ENCODE results near the gene KCTD8.

The KCTD8 gene

DNA sequence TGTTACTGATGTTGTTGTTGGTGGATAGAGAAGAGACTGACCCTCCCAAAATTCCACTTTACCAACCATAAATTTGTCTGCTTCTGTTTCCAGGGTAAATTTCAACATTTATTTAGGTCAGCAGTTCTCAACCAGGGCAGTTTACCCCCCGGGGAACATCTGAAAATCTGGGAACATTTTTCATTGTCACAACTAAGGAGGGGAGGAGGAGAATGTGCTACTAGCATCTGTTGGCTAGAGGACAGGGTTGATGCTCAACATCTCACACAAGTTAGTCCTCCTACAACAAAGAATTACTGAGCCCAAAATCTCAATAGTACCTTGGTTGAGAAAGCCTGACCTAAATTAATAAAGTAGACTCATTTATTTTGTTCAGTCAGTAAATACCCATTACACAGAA lies 25.7 kb downstream of the KCTD8 start:
- ChIA-PET CTCF (no interaction called here), POLR2A (no interaction called here)
- H3K4me3 ChIP-seq (ENCODE audit: low read depth, low read length), result no peak overlapping the region
- TF ChIP-seq, protein P1, sequence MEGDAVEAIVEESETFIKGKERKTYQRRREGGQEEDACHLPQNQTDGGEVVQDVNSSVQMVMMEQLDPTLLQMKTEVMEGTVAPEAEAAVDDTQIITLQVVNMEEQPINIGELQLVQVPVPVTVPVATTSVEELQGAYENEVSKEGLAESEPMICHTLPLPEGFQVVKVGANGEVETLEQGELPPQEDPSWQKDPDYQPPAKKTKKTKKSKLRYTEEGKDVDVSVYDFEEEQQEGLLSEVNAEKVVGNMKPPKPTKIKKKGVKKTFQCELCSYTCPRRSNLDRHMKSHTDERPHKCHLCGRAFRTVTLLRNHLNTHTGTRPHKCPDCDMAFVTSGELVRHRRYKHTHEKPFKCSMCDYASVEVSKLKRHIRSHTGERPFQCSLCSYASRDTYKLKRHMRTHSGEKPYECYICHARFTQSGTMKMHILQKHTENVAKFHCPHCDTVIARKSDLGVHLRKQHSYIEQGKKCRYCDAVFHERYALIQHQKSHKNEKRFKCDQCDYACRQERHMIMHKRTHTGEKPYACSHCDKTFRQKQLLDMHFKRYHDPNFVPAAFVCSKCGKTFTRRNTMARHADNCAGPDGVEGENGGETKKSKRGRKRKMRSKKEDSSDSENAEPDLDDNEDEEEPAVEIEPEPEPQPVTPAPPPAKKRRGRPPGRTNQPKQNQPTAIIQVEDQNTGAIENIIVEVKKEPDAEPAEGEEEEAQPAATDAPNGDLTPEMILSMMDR (IDR thresholded peaks at IDR 0.05; ENCODE audit: insufficient read depth, low read length, missing control alignments), result no peak
- no peak for DNase-seq (ENCODE audit: low read depth, low spot score)

DNA sequence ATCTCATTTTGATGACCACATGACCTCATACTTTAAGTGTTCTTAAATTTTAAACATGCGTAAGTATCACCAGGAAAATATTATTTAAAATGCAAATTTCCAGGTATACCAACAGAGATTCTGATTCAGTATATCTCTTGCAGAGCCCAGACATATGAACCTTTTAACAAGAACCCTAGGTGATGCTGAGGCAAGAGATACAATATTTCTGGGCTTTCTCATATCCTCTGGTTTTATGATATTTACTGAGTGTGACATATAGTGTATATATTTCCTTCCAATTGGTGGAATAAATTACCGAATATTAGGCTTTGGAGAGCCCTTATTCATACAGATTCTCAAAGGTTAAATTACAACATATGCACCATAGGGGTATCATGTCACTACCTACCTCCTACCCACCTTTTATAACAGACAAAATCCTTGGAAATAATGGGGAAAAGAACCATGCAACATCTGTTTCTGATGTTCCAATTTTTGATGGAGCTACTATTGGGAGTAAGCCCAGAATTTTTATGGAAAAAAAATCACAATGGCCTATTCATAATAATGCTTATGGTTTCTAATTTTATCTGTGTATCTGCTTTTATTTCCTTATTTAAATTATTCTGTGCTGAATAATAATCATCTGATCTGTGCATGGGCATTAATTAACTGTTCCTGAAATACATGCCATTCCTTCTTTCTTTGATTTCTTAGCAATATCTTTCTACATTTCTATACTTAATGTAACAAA lies 27.1 kb downstream of the KCTD8 start:
- DNase-seq (ENCODE audit: low read depth, low spot score), result no peak
- CTCF ChIA-PET, result no interaction called here
- no peak overlapping the region for H3K4me3 ChIP-seq (ENCODE audit: low read depth, low read length)

DNA sequence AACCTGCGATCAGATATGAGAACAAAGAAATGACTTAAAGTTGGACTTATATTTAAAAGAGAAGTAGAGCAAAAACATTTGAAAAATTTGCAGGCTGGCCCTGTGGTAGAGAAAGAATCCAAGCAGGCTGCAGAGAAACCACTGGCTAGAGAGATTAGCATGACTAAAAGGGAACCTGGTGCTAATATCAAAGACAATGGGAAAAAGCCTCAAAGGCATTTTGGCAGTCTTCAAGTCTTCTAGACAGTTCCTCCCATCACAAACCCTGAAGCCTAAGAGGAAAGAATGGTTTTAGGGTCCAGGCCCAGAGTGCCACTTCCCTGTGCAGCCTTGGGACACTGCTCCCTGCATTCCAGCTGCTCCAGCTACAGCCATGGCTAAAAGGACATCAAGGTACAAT lies 33.4 kb downstream of the KCTD8 start:
- ChIA-PET POLR2A (no interaction called here), CTCF (no interaction called here)
- TF ChIP-seq, protein P1 (IDR thresholded peaks at IDR 0.05; ENCODE audit: insufficient read depth, low read length, missing control alignments), result no peak
- DNase-seq (ENCODE audit: low read depth, low spot score), result no peak
- no peak overlapping the region for H3K4me3 ChIP-seq (ENCODE audit: low read depth, low read length)

More for the DNA sequence above, 27.1 kb downstream of the KCTD8 start:
- TF ChIP-seq, protein P1 (IDR thresholded peaks at IDR 0.05; ENCODE audit: insufficient read depth, low read length, missing control alignments), result no peak
- POLR2A ChIA-PET, result no interaction called here

DNA sequence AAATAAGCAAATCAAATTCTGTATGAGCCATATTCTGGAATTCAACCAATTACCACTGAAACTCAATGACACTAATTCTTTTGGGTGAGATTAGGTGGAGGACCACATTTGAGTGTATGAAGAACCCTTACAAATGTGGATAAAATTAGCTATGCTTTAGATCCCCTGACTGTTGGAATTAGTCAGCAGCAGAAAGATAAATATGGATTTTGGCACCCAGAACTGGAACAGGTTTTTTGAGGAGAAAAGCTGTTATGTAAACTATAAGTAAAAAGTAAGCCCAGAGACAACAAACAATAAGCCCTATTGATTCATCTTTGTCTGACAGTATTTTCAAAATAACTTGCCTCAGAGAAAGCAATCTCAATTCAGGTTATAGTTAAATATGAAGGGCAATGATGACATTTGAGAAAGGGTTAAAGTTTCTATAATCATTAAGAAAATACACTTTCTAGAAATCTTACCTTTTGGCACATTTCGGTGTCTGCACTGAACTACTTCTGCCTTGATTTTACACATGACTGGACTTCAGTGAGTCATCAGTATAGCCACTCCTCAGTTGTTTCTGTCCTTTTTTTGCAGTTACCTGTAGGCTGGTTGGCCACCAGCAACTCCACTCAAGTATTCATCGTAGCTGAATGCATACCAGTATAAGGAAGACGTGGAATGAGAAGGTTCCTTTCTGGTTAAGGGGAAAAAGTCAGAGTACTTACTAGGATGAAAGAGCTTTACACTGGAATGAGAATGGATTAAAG lies 80.0 kb downstream of the KCTD8 start:
- TF ChIP-seq, protein P1 (IDR thresholded peaks at IDR 0.05; ENCODE audit: insufficient read depth, low read length, missing control alignments), result no peak
- CTCF ChIA-PET, result no interaction called here
- H3K4me3 ChIP-seq (ENCODE audit: low read depth, low read length), result no peak overlapping the region
- DNase-seq (ENCODE audit: low read depth, low spot score), result no peak
- POLR2A ChIA-PET, result no interaction called here

DNA sequence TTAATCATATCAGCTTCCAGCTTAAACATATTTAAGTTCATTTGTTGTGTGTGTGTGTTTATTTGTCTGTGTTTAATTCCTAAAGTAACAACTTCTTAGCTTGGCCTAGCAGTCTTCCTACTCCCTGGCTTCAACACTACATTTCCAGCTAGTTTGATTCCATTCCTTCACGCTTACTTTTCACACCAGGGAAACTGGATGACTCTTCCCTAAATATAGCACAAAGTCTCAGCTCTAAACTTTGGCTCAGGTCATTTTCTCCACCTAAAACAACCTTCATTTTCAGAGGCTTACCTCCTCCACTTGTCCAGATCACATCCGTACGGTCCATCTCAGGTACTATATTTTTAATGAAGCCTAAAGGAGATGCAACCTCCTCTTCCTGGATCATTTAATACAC lies 94.4 kb downstream of the KCTD8 start:
- TF ChIP-seq, protein P1 (IDR thresholded peaks at IDR 0.05; ENCODE audit: insufficient read depth, low read length, missing control alignments), result no peak
- CTCF ChIA-PET, result no interaction called here
- POLR2A ChIA-PET, result no interaction called here
- no peak overlapping the region for H3K4me3 ChIP-seq (ENCODE audit: low read depth, low read length)
- no peak for DNase-seq (ENCODE audit: low read depth, low spot score)

DNA sequence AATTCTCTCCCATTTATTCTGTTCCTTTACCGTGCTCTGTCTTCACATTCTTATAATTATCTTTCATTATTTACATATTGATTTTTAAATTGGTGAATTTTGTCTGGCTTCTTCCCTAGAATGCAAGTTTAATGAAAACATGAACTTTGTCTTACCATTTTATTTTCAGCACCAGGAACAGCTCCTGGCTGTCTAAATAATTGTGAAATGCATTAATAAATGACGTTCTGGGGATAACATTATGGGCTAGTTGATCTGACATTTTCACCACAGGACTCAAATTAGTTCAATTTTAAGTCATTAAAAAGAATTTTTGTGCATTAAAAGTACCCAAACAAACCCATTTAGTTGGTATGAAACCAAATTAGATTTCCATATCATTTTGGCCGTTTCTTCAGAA lies 97.5 kb downstream of the KCTD8 start:
- H3K4me3 ChIP-seq (ENCODE audit: low read depth, low read length), result no peak overlapping the region
- TF ChIP-seq, protein P1 (IDR thresholded peaks at IDR 0.05; ENCODE audit: insufficient read depth, low read length, missing control alignments), result no peak
- ChIA-PET POLR2A (no interaction called here), CTCF (no interaction called here)
- no peak for DNase-seq (ENCODE audit: low read depth, low spot score)

Data from AG04449 (cell line).